Right renal pelvis (tissue), 4 donors: ENCODE data around the gene IGDCC3. TPM values are rescaled to one million over a fixed set of nuclear protein-coding genes. Genes with fewer than 3 reads are reported as not detected.
"Not testable (repeated sequence)": the region's sequence is repeated elsewhere in the genome, so short reads cannot be mapped to it uniquely, and the experiment has no call there.

Experiments used
- DNase-seq, 4 donors: peaks; one replicate each; pipeline ENCODE4 v3.0.0-alpha.2; 2013; ENCODE audit warnings: low read depth in 4 of 4, low spot score in 3 of 4, missing footprints in 1 of 4
- polyA plus RNA-seq, 4 donors: library from polyadenylated mRNA; unstranded; fragments of 120-200 nt; gene quantifications; one replicate each; pipeline ENCODE4 v1.2.1, GENCODE V29; 2013; ENCODE audit not compliant: insufficient read length in 4 of 4

IGDCC3 gene
- polyA plus RNA-seq, 4 donors = 8.0 to 8.6 (median 8.4) TPM

DNA sequence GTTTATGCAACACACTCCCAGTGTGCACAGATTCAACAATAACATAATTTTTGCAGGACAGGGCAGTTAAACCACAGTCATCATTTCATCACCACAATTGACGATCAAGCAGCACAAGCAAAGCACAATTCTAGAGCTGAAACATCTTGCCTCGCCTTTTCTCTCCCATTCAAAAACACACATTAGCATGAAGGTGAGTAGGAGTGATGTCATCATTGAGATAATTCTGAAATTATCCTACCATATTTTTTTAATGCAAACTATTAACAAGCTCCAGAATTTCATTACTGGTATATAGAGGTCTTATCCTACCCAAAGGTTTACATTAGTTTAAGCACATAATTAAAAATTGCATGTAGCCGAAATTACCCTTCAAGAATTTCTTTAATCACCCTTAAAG is 3.5 kb downstream of the IGDCC3 start:
- no peak for DNase-seq

GRCh38 chr15:65373163-65373651 is 4.6 kb downstream of the IGDCC3 start:
- DNase-seq = no peak

DNA sequence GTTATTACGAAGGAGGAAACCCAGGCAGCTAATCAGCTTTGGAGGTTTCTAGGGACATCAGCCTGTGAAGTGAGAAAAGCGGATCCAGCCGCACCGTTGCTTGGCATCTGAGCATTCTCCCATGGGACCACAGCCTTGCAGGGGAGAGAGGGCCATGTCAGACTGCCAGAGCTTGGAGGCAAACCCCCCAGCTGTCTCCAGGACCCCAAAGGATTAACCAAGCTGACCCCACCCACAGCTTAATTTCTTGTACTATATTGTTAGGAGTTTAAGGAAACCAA is 5.1 kb downstream of the IGDCC3 start:
- no peak for DNase-seq

DNA sequence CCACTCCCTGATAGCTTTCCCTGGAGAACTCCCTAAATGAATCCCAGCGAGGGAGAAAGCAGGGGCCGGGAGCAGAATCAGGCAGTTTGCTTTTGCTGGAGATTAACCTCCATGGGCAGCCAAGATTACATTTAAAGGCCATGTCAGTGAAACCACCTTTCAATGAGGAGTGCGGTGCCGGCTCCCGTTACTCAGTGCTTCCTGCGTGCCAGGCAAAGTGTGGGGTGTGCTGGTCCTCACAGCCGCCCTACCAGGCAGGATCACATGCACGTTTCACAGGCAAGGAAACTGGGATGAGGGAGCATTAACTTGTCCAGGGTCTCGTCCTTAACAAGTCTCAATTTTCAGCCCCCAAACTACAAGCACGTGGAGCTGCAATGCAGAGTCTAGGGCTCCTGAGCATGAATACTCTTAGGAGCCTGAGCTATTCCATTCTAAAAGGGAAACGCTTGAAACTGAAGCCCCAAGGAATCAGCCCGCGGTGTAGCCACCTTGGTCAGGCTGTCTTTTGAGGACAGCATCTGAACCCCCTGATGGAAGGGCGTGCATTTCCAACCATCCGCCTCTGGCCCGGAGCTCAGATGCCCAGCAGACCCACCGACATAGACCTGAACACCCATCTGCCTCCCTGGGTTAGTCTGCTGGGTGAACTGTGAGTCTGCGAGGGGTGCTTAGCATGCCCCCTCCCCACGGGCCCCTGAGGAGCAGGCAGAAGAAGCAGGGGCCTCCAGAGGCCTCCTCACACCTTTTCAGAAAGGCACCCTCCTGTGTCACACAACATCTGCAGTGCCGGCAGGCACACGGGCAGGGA is 5.6 kb downstream of the IGDCC3 start:
- no peak for DNase-seq

DNA sequence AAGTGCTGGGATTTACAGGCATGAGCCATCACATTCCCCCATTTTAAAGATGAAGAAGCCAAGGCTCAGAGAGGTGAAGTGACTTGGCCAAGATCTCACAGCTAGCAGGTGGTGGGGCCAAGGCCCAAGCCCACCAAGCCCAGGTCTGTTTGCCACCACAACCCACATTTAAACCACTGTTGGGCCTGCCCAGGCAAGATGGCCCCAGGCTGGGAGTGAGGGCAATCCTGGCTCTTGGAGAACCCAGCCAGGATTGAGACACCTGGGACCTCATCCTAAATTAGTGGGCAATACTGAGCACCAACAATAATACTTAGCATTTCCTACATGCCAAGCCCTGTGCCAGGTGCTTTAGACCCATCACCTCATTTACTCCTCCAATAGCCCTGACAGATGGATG is 6.9 kb downstream of the IGDCC3 start:
- no peak for DNase-seq

- no peak for DNase-seq
Measured at GRCh38 chr15:65369651-65370050, 8.2 kb downstream of the IGDCC3 start.

GRCh38 chr15:65369212-65369547 is 8.6 kb downstream of the IGDCC3 start:
- DNase-seq = no peak

DNA sequence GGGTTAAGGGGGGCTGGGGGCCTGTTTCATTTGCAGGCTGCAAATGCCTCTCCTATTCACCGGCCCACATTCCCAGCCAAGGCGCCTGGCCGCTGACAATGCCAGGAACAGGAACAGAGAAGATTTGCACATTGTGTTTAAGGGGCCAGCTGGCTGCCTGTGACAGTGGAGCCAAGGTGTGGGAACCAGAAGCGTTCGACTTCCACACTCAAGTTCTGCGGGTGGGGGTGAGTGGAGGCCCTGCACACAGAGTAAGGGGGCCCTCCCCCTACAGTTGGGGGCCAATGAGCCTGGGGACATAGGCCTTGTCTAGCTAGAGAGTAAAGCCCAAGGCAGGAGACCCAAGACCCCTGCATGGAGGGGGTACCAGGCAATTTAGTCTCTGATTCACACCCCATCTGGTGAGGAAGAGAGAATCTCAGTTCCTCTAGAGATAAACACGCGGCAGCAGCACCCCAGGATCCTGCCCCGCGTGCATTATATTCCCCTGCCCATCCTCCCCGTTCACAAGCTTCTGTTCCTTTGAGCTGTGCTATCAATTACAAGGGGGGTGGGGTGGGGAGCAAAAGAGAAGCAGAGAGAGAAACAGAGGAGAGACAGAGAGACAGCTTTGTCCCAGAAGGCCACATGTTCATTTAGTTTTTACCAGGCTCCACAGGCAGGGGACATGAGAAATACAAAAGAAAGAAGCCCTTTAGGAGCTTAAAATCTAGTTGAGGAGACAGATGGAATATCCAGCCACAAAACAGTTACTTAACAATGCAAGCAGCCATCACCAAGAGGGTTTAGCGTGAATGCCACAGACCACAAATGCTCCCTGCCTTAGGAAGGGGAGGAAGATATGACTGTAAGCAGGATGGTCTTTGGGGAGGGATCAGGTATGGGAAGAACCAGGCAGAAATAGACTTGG is 9.2 kb downstream of the IGDCC3 start:
- no peak for DNase-seq

DNA sequence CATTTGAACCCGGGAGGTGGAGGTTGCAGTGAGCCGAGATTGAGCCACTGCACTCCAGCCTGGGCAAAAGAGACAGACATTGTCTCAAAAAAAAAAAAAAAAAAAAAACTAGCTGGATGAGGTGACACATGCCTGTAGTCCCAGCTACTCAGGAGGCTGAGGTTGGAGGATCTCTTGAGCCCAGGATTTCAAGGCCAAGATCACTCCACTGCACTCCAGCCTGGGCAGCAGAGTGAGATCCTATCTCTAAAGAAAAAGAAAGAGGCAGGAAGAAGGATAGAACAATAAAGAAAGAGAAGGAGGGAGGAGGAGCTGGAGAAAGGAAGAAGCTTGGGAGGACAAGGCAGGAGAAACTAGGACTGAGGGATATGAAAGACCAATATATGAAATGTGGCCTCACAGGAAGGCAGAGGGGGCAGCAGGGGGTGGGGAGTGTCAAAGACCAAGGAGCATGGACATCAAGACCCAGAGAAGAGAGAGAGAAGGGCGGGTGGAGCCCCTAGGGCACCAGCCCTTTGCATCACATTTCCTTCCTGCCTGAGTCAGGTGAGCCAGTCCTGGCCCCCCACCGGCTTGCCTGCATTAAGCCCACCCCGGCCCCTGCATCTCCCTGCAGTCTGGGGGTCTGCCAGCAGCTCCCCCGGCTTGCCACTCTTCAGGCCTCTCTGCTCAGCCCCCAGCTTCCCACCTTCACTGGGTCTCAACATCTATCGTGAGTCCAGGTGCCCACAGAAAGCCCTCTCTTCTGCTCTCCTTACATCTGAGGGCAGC is 11.5 kb downstream of the IGDCC3 start:
- DNase-seq = no peak

- no peak for DNase-seq
Measured at GRCh38 chr15:65365229-65365628, 12.6 kb downstream of the IGDCC3 start.

DNA sequence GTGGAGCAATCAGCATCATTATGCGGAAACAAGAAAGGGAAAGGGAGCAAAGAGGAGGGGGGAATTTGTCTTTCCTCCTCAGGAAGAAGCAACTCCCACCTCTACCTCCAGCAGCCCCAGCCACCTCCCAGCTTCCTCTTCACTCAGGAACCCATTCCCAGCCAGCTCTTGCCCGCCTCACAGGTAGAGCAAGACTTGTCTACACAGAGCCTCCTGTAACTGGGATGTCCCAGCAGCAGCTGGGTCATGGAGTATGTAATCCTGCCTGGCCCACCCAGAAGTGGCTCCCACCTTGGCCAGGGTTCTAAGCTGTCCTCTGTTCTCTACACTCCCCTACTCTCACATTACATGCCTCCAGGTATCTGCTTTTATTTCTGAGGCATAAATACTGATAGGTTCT is 14.0 kb downstream of the IGDCC3 start:
- no peak for DNase-seq

GRCh38 chr15:65363306-65363705 is 14.5 kb downstream of the IGDCC3 start:
- DNase-seq = no peak

DNA sequence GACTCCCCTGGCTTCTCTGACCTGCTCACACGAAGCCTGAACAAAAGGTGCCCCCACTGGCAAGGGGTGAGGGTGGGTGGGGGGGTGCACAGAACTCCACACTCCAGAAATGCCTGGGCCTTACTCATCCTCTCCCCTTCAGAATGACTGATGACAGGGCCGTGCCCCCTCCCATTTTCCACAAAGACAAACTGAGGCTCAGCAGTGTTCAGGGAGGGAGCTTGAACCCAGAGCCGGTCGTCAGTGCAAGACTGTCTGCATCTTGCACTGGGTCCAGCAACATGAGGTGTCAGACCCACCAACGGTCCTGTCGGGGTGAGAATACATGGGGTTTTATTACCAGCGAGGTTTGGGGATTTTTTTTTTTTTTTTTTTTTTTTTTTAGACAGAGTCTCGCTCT is 15.3 kb downstream of the IGDCC3 start:
- DNase-seq = no peak

DNA sequence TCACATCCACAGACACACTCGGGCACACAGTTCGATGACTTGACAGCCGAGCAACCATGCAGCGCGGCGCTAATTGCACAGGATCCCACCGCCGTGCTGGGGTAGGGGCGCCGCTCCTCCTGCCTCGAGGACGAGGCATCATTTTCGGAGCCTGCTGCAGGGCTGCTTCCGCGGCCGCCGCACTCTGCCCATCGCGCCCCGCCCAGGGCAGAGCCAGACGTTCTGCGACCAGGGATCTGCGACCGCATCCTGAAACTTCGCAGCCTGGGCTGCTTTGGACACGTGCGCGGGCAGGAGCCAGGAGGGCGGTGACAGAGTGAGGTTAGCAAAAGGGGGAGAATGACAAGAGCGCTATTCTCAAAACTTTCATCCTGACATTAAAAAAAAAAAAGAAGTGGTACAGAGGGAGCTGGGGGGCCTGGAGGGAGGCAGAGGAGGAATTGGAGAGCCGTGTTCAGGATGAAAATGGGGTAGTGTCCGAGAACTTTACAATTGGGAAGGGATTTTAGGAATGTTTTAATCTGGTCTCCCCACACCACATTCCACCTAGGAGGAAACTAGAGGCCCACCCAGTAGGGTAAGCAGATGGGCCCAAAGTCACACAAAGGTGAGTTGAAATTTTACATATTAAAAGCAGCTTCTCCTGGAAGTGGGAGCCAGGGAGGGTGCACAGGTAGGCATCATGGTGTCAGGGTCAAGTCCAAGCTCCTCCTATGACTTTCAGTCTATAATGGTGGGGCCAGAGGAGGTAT is 15.9 kb downstream of the IGDCC3 start:
- DNase-seq = no peak

DNA sequence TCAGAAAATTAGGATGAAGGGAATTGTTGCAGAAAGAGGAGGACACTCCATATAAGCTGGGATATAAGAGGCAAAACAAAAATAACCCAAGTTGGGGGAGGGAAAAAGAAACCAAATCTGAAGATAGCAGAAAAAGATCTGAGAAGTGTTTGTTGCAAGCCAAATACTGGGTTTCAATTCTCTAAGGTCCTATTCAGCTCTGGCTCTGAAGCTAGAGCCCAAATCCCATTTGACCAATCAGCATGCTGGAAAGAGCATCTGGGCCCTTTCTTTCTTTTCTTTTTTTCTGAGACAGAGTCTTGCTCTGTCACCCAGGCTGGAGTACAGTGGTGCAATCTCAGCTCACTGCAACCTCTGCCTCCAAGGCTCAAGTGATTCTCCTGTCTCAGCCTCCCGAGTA is 17.3 kb downstream of the IGDCC3 start:
- DNase-seq = no peak

DNA sequence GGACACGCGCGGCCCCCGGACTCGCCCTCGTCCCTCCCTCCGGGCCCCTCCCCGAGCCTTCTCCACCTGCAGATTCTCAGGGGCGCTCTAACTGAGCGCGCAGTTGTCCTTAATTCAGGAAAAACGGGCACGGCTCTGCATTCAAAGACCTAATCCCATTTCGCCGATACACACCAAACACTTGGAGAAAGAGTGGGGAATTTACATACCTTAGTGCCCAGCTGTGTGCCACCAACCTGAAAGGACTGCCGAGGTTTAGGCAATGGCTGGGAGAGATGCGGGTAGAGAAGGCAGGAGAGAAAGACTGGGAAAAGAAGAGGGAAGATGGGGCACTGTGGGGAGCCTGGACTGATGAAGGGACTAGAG is 21.8 kb downstream of the IGDCC3 start:
- no peak for DNase-seq

GRCh38 chr15:65355173-65355987 is 22.4 kb downstream of the IGDCC3 start:
- no peak for DNase-seq

DNA sequence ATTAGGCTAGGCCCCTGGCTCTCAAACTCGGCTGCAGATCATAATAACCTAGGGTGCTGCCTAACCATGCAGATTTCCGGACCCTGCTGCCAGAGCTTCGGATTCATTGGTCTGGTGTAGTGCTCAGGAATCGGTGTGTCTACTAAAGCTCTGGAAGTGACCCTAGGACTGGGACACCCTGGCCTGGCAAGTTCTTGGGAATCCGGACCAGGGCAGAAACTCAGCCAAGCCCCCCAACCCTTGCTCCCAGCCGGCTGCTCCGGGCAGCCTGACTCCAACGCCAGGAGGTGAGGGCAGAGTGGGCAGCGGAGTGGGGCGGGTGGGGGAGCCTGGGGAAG is 23.0 kb downstream of the IGDCC3 start:
- no peak for DNase-seq

DNA sequence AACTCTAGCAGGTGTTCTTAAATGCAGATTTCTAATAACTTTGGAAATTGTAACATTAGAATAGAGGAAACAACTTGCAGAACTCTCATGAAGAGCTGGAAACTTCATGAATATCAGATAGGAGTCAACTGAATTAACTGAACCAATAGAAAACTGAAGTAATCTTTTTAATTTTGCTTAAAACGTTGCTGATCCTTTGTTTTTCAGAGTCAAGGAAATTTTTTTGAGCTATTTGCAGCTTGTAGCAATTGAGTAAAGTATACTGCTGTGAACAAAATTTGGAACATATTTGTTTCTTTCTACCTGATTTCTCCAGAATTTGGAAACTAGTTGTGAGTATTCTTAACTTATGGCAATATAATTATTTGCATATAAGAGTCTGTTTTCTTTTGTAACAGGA is 25.8 kb downstream of the IGDCC3 start:
- DNase-seq = not testable (repeated sequence)

GRCh38 chr15:65349338-65349737 is 28.5 kb downstream of the IGDCC3 start:
- no peak for DNase-seq
